SIG-M5 treated with dmso at 0.1 percent for 504 hours (cell line): ENCODE measurements around the gene HRH1.
"Not testable (repeated sequence)": the region's sequence is repeated elsewhere in the genome, so short reads cannot be mapped to it uniquely, and the experiment has no call there.

Experiments used
- DNase-seq: peaks from one replicate; lab custom pipeline; 2025; ENCODE audit not compliant: unreplicated experiment; lab: John Stamatoyannopoulos, UW

Gene HRH1, protein sequence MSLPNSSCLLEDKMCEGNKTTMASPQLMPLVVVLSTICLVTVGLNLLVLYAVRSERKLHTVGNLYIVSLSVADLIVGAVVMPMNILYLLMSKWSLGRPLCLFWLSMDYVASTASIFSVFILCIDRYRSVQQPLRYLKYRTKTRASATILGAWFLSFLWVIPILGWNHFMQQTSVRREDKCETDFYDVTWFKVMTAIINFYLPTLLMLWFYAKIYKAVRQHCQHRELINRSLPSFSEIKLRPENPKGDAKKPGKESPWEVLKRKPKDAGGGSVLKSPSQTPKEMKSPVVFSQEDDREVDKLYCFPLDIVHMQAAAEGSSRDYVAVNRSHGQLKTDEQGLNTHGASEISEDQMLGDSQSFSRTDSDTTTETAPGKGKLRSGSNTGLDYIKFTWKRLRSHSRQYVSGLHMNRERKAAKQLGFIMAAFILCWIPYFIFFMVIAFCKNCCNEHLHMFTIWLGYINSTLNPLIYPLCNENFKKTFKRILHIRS

GRCh38 chr3:11154036-11154952, at the start of gene HRH1:
HRH1 (plus strand) TSS chr3:11154493; CDS start chr3:11259038, 104,545 bp downstream.
- no peak for DNase-seq

GRCh38 chr3:11113316-11113715, 41.0 kb upstream of the HRH1 start:
- not testable (repeated sequence) for DNase-seq

DNA sequence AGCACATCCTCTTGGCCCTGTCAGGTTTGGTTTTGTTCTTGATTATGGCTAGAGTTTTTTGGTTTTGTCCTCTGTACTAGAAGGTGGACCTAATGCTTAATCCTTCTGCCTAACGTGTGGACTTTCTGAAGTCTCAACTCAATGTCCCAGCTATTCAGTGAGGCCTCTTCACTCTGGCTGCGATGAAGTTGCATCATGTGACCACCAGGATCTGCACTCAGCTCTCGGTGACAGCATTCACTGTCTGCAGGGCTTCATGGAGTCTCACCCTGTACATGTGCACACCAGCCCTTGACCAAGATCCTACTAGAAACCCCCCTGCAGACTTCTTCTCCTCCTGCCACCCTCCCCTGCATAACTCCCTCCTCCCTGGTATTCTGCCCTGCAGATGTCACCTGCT, 38.7 kb upstream of the HRH1 start:
- DNase-seq = no peak

DNA sequence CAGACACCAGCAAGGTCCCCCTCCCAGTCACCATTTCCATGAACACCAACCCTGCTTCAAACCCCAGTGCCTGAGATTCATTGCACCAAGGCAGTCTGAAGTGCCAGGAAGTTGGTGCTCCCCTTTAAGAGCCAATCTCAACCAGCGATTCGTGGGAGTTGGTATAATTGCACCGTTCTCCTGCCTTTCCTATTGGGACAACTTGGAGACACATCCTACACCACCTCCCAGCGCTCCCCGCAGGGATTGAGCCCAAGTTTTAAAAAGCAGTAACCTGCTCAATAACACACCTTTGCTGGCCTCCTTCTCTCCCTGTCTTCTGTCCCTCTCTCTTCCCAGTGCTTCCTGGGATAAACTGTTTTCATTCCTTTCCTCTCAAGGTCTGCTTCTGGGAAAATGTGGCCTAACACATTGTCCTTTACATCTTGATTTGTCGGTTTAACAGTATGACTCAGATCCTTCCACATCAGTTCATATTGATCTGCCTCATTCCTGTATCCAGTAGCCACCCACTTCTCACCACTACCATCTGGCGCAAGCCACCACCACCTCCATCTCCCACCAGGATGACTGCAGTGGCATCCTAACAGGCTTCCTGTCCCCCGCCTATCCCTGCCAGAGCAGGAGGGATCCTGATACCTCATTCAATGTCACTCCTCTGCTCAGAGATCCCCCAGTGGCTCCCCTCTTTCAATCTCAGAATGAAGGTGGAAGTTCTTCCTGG, 37.8 kb upstream of the HRH1 start:
- no peak for DNase-seq

GRCh38 chr3:11117591-11117990, 36.7 kb upstream of the HRH1 start:
- no peak for DNase-seq

GRCh38 chr3:11118181-11118682, 36.1 kb upstream of the HRH1 start:
- no peak for DNase-seq

DNA sequence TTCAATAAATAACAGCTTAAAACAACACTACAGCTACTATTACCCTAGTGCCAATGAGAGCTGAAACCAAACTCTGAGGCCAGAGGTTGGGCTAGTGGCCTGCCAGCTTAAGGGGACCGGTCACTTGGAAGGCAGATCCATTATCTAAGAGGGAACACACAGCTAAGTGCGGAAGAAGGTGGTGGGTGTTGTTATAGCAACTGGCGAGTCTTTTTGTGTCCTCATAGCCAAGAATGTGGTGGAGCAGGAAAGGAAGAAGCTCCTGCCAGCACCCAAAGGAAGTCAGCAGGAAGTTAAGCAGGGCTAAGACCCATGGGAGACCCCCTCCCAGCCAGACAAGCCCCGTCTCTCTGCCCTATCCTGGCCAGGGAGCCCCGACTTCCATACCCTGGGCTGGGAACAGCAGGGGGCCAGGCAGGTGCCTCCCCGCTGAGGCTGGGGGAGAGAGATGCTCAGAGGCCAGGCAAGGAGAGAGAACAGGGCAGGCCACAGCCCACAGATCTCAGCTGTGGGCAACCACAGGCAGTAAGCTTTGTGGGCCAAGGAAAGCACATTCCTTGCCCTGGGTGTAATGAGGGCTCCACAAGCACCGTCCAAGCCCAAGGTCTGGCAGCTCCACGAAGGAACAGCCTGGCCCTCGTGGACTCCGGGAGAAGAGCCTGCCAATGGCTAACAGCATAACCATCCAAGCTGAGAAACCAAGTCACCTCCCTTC, 34.0 kb upstream of the HRH1 start:
- no peak for DNase-seq

DNA sequence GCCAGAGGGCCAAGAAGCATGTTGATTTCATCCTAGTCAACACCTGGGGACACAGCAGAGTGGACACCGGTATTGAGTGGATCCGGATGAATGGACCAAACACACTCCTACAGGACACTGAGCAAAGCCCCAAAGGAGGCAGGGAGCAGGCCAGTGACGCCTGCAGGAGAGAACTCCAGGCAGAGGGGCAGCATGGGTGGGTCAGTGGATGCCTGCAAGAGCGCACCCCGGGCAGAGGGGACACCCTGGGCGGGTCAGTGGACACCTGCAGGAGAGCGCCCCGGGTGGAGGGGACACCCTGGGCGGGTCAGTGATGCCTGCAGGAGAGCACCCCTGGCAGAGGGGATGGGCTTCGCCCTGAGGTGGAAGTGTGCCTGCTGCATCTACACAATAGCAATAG, 27.6 kb upstream of the HRH1 start:
- no peak for DNase-seq

- no peak for DNase-seq
Measured at GRCh38 chr3:11128682-11129632, 25.3 kb upstream of the HRH1 start.

GRCh38 chr3:11130385-11130784, 23.9 kb upstream of the HRH1 start:
- DNase-seq = no peak

- DNase-seq = no peak
Measured at GRCh38 chr3:11131371-11131770, 22.9 kb upstream of the HRH1 start.

DNA sequence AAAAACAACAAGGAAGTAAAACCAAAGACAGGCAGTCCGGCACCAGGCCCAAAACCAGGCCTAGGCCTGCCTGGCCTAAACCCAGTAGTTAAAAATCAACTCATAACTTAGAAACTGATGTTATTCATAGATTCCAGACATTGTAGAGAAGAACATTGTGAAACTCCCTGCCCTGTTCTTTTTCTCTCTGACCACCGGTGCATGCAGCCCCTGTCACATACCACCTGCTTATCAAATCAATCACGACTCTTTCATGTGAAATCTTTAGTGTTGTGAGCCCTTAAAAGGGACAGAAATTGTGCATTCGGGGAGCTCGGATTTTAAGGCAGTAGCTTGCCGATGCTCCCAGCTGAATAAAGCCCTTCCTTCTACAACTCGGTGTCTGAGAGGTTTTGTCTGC, 22.4 kb upstream of the HRH1 start:
- DNase-seq = not testable (repeated sequence)

DNA sequence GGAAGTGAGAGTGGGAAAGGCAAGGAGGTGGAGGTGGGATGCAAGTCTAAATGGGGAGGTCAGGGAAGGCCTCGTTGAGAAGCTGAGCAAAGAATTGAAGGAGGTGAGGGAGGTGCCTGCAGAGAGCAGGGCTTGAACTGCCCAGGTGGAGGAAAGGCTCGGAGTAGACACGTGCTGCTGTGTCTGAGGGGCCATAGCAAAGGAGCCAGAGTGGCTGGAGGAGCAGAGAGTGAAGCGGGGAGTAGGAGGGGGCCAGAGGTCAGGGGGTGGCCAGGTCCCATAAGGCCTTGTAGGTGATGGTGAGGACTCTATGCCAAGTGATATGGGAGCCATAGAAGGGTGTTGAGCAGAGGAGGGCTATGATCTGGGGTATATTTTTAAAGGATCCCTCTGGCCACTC, 21.4 kb upstream of the HRH1 start:
- no peak for DNase-seq

DNA sequence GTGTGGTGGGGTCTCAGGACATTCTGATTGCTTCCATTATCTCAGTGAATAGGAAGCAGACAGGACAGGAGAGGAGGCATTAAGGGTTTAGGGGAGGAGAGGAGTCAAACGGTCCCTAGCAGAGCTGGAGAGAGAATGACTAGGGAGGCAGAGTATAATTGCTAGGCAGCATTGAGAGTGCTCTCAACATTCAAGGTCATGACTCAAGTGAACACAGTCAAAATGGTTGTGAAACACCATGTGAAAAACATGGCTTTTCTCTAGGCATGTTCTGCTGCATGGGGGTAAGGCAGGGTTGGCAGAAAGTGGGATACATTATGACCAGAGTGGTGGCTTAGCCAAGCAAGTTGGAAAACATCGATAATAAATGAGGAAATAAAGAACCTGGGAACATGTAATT, 19.5 kb upstream of the HRH1 start:
- DNase-seq = no peak

DNA sequence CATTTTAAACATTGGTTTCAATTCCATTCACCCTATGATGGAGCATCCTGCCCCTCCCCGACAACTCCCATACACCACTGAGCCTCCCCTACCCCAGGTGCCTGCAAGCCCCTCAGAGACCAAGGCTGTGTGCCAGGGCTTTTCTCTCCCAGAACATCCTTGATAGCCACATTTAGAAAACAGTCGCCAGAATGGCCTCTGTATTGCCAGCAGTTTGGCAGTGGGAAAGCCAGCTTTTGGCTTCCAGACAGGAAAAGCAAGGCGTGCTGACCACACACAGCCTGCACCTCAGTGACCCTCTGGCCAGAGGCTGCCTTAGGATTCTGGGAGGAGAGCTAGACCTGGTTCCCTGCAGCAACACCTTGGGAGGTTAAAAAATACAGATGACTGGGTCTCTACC, 18.2 kb upstream of the HRH1 start:
- no peak for DNase-seq

- DNase-seq = no peak
Measured at GRCh38 chr3:11136830-11137626, 17.3 kb upstream of the HRH1 start.

- no peak for DNase-seq
Measured at GRCh38 chr3:11137627-11137959, 16.7 kb upstream of the HRH1 start.

- no peak for DNase-seq
Measured at GRCh38 chr3:11138371-11138770, 15.9 kb upstream of the HRH1 start.
